Measurements from ENCODE around the gene MAP3K12. TPM values are rescaled to one million over a fixed set of nuclear protein-coding genes. Genes with fewer than 3 reads are reported as not detected.

MAP3K12 gene
- polyA plus RNA-seq, 1 donor from 2014 or later = 82.0 TPM

DNA sequence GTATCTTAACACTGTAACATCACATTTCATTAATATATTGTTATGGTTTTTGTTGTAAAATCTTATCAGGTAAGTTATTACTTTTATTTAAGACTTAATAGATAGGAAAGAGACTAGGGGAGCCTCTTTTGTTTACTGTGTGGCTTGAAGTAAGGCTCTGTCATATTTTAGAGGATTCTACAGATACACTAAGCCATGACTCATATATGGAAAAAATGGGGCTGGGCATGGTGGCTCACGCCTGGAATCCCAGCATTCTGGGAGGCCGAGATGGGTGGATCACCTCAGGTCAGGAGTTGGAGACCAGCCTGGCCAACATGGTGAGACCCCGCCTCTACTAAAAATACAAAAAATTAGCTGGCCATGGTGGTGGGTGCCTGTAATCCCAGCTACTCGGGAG is 31.7 kb upstream of the MAP3K12 start:
- H3K27ac ChIP-seq (ENCODE audit: low read length) = no peak overlapping the region
- no peak for TF ChIP-seq TAF1 (IDR thresholded peaks at IDR 0.05; ENCODE audit: low read depth)
- no peak for TF ChIP-seq POLR2AphosphoS5 (IDR thresholded peaks at IDR 0.05)
- TF ChIP-seq, protein P1, sequence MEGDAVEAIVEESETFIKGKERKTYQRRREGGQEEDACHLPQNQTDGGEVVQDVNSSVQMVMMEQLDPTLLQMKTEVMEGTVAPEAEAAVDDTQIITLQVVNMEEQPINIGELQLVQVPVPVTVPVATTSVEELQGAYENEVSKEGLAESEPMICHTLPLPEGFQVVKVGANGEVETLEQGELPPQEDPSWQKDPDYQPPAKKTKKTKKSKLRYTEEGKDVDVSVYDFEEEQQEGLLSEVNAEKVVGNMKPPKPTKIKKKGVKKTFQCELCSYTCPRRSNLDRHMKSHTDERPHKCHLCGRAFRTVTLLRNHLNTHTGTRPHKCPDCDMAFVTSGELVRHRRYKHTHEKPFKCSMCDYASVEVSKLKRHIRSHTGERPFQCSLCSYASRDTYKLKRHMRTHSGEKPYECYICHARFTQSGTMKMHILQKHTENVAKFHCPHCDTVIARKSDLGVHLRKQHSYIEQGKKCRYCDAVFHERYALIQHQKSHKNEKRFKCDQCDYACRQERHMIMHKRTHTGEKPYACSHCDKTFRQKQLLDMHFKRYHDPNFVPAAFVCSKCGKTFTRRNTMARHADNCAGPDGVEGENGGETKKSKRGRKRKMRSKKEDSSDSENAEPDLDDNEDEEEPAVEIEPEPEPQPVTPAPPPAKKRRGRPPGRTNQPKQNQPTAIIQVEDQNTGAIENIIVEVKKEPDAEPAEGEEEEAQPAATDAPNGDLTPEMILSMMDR (IDR thresholded peaks at IDR 0.05; ENCODE audit: poor library complexity, severe bottlenecking) = no peak
- no peak for TF ChIP-seq REST (IDR thresholded peaks at IDR 0.05; ENCODE audit: borderline replicate concordance)
- TF ChIP-seq MXI1 (conservative IDR thresholded peaks at IDR 0.05; ENCODE audit: poor library complexity, severe bottlenecking) = no peak
- TF ChIP-seq SMC3 (conservative IDR thresholded peaks at IDR 0.05; ENCODE audit: poor library complexity) = no peak
- no peak for TF ChIP-seq RAD21 (conservative IDR thresholded peaks at IDR 0.05)
- no peak for TF ChIP-seq EP300 (conservative IDR thresholded peaks at IDR 0.05; ENCODE audit: poor library complexity, severe bottlenecking)
- no peak for TF ChIP-seq EZH2 (IDR thresholded peaks at IDR 0.05; ENCODE audit: borderline replicate concordance, insufficient read depth, low read length, poor library complexity, severe bottlenecking)
- H3K9me3 ChIP-seq (ENCODE audit: low read length) = no peaks in the 10 kb centered on the region
- H3K79me2 ChIP-seq (replicated peaks; ENCODE audit: insufficient read depth, low read length) = no peaks in the 10 kb centered on the region
- H3K4me3 ChIP-seq (ENCODE audit: low read length) = no peak overlapping the region
- no peaks in the 10 kb centered on the region for H4K20me1 ChIP-seq (ENCODE audit: insufficient read depth)
- H3K9me2 ChIP-seq (ENCODE audit: insufficient read depth, low read length) = no peaks in the 10 kb centered on the region
- peaks cover 6% of the 10 kb centered on the region for H3K36me3 ChIP-seq (ENCODE audit: insufficient read depth, low read length)
- H3F3A ChIP-seq (ENCODE audit: insufficient read depth, low read length, poor library complexity, severe bottlenecking) = no peaks in the 10 kb centered on the region
- no peak overlapping the region for H3K9ac ChIP-seq (ENCODE audit: low read length)
- H3K27me3 ChIP-seq (ENCODE audit: insufficient read depth, low read depth, low read length) = no peaks in the 10 kb centered on the region
- H2AFZ ChIP-seq (ENCODE audit: low read depth, low read length) = no peak overlapping the region
- no peak overlapping the region for H3K4me2 ChIP-seq (ENCODE audit: low read length)

DNA sequence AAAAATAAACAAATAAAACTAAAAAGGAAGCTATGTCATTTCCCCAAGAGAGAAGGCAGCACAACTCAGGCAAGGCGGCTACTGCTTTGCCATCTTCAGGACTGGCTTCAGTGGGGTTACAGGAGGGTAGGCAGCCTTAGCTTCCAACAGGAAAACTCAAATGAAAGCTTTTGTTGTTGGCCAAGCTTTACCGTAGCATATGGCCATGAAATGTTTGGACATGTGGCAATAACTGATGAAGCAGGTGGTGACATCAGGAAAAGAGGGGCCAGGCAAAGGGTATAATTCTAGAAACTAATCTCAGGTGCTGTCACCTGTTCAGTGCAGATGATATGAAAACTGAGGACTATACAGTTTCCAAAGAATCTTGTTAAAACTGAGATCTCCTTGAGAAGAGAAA is 30.8 kb upstream of the MAP3K12 start:
- Histone ChIP-seq H3K4me2 (ENCODE audit: low read length) (no peak overlapping the region), H3K36me3 (ENCODE audit: insufficient read depth, low read length) (peaks cover 6% of the 10 kb centered on the region)
- TF ChIP-seq MXI1 (conservative IDR thresholded peaks at IDR 0.05; ENCODE audit: poor library complexity, severe bottlenecking) (no peak), POLR2AphosphoS5 (IDR thresholded peaks at IDR 0.05) (no peak), SMC3 (conservative IDR thresholded peaks at IDR 0.05; ENCODE audit: poor library complexity) (no peak), REST (IDR thresholded peaks at IDR 0.05; ENCODE audit: borderline replicate concordance) (no peak), RAD21 (conservative IDR thresholded peaks at IDR 0.05) (no peak), TAF1 (IDR thresholded peaks at IDR 0.05; ENCODE audit: low read depth) (no peak), EP300 (conservative IDR thresholded peaks at IDR 0.05; ENCODE audit: poor library complexity, severe bottlenecking) (no peak), EZH2 (IDR thresholded peaks at IDR 0.05; ENCODE audit: borderline replicate concordance, insufficient read depth, low read length, poor library complexity, severe bottlenecking) (no peak)
- TF ChIP-seq, protein P1 (IDR thresholded peaks at IDR 0.05; ENCODE audit: poor library complexity, severe bottlenecking) = no peak

More for the DNA sequence above, 30.8 kb upstream of the MAP3K12 start:
- H4K20me1 ChIP-seq (ENCODE audit: insufficient read depth) = no peaks in the 10 kb centered on the region
- H3K9me2 ChIP-seq (ENCODE audit: insufficient read depth, low read length) = no peaks in the 10 kb centered on the region
- no peak overlapping the region for H3K4me3 ChIP-seq (ENCODE audit: low read length)
- no peaks in the 10 kb centered on the region for H3K79me2 ChIP-seq (replicated peaks; ENCODE audit: insufficient read depth, low read length)
- no peak overlapping the region for H2AFZ ChIP-seq (ENCODE audit: low read depth, low read length)
- H3K27me3 ChIP-seq (ENCODE audit: insufficient read depth, low read depth, low read length) = no peaks in the 10 kb centered on the region
- H3K9me3 ChIP-seq (ENCODE audit: low read length) = no peaks in the 10 kb centered on the region
- no peaks in the 10 kb centered on the region for H3F3A ChIP-seq (ENCODE audit: insufficient read depth, low read length, poor library complexity, severe bottlenecking)
- no peak overlapping the region for H3K9ac ChIP-seq (ENCODE audit: low read length)
- H3K27ac ChIP-seq (ENCODE audit: low read length) = no peak overlapping the region

Data from neural cell (in vitro differentiated cells).